ENCODE results near the gene SHMT2.
"Not testable (repeated sequence)": the region's sequence is repeated elsewhere in the genome, so short reads cannot be mapped to it uniquely, and the experiment has no call there.

The SHMT2 gene

DNA sequence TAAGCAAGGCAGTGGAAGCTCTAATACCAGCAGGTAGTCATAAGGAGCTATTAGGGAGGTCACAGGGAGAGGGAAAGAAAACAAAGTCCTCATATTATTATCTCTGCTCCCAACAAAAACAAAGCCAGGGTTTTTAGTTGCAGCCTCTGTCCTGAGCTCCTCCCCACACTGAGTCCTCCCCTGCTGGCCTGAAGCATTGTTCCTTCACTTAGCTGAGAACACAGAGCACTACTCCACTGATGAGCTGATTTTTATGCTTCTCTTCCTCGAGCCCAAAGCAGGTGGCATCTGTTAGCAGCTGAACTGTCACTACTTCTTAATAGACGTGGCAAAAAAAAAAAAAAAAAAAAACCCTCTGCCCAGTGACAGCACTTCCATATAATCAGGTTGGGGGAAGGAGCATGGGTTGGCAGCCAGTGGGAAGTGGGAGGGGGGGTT lies 31.9 kb downstream of the SHMT2 start:
- in situ Hi-C loops (cut with HindIII; ENCODE audit: low sequenced_read_pairs), result no loop called here

GRCh38 chr12:57262126-57262822 lies 32.8 kb downstream of the SHMT2 start:
- in situ Hi-C loops (cut with HindIII; ENCODE audit: low sequenced_read_pairs), result no loop called here

GRCh38 chr12:57263096-57263495 lies 33.6 kb downstream of the SHMT2 start:
- in situ Hi-C loops (cut with HindIII; ENCODE audit: low sequenced_read_pairs), result no loop called here

DNA sequence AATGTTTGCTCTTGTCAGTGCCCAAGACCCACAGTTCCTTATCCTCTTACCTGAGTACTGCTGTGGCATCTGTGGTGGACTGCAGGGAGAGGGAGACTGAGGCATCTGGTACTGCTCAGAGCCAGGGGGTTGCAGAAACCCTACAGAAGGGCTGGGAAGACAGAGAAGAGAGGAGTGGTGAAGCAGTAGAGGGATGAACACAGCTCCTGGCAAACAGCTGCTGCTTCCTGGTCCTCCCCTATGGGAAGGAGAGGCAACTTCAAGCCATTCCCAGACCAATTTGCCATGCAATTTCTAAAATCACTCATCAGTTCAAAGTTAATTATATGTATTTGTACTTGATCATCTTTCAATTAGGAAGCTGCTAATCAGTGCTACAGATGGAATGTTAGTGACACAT lies 37.2 kb downstream of the SHMT2 start:
- in situ Hi-C loops (cut with HindIII; ENCODE audit: low sequenced_read_pairs), result no loop called here

DNA sequence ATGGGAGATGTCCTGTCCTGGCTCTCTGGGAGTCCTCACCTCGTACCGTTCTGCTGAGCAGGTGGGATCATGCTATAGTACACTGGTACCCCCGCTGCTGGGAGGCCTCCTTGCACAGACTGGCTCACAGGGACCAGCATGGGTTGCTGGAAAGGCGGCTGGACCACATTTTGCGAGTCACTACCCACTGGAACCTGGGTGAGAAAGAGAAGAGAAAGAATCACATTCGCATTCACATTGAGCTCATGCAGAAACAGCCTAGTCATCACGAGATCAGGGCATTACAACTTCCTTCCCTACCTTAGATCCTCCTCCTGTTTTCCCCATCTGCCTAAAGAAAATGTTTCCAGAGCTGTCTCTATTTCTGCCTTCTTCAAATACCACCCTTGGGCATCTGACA lies 38.8 kb downstream of the SHMT2 start:
- in situ Hi-C loops (cut with HindIII; ENCODE audit: low sequenced_read_pairs), result no loop called here

GRCh38 chr12:57270966-57271470 lies 41.5 kb downstream of the SHMT2 start:
- in situ Hi-C loops (cut with HindIII; ENCODE audit: low sequenced_read_pairs), result no loop called here

GRCh38 chr12:57272337-57273151 lies 43.0 kb downstream of the SHMT2 start:
- in situ Hi-C loops (cut with HindIII; ENCODE audit: low sequenced_read_pairs), result no loop called here

DNA sequence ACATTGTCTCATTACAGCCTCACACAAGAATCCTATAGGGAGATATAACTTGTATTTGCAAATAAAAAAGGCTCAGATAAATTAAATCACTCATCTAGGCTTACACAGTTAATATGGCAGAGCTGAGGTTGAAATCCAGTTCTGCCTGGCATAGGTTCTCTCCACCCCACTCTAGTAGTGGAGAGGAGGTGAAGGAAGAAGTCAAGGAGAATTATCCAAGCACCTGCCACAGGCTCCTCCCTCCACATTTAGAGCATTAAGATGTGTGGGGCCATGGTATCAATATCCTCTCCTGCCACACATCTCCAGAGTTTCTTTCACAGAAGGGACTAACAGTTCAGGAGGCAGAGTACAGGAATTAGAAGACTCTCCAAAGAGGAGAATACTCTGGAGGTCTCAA lies 44.0 kb downstream of the SHMT2 start:
- in situ Hi-C loops (cut with HindIII; ENCODE audit: low sequenced_read_pairs), result no loop called here

DNA sequence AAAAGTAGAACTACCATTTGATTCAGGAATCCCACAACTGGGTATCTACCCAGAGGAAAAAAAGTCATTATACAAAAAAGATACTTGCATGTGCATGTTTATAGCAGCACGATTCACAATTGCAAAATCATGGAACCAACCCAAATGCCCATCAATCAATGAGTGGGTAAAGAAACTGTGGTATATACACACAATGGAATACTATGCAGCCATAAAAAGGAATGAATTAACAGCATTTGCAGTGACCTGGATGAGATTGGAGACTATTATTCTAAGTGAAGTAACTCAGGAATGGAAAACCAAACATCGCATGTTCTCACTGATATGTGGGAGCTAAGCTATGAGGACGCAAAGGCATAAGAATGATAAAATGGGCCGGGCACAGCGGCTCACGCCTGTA lies 46.7 kb downstream of the SHMT2 start:
- in situ Hi-C loops (cut with HindIII; ENCODE audit: low sequenced_read_pairs), result not testable (repeated sequence)

- in situ Hi-C loops (cut with HindIII; ENCODE audit: low sequenced_read_pairs), result no loop called here
These were observed 47.5 kb downstream of the SHMT2 start for GRCh38 chr12:57276935-57277563.

GRCh38 chr12:57278465-57279381 lies 49.2 kb downstream of the SHMT2 start:
- in situ Hi-C loops (cut with HindIII; ENCODE audit: low sequenced_read_pairs), result no loop called here

DNA sequence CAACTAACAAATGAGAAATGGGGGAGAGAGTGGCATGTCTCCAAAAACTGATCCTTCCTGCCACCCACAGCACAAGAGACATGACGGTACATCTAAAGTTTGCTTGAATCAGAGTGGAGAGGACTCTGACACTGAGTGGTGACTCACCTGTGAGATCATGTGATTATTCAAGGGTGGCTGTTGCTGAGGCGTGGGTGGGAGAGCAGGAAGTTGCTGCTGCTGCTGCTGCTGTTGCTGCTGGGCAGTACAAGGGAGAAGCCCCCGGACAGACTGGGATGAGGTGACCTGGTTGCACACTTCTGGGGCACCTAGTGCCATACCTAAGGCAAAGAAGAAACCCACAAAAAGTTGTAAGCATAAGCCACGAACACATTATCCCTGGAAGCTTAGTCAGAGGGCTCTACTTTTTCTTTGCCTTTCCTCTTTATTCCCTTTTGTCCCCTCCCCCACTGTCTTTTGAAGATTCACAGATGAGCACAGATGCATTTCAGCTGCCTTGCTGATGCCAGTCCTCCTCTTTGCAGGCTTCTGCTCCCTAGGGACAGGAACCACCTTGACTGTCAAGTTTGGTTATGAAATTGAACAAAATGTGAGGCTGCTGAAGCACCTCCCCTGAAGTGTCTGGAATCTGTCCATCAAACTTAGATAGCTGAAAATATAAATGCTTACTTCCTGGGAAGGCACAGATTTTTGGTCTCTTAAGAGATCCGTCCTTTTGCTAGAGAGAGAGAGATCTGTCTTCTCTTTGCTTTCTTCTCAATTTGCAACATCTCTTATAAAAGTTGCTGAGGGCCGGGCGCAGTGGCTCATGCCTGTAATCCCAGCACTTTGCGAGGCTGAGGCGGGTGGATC lies 50.9 kb downstream of the SHMT2 start:
- in situ Hi-C loops (cut with HindIII; ENCODE audit: low sequenced_read_pairs), result no loop called here

DNA sequence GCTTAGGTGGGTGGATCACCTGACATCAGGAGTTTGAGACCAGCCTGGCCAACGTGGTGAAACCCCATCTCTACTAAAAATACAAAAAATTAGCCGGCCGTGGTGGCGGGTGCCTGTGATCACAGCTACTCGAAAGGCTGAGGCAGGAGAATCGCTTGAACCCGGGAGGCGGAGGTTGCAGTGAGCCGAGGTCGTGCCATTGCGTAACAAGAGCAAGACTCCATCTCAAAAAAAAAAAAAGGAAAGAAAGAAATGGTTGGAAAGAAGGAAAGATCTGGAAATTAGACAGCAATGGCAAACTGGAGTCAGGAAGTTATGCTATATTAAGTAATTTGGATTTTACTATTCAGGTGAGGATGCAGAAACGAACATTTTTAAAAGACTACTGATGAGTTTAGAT lies 52.6 kb downstream of the SHMT2 start:
- in situ Hi-C loops (cut with HindIII; ENCODE audit: low sequenced_read_pairs), result not testable (repeated sequence)

All from DLD1 (cell line).